BJ (cell line): ENCODE results near the gene PIK3CD. TPM values are rescaled to one million over a fixed set of nuclear protein-coding genes. Genes with fewer than 3 reads are reported as not detected.

ENCODE experiments used
- CTCF ChIA-PET: fragments of 350-600 bp; formaldehyde crosslinking; extraction: SDS; loops from one replicate; lab custom pipeline; 2021; ENCODE audit warnings: antibody characterized with exemption, inconsistent platforms; lab: Yijun Ruan, JAX
- POLR2A ChIA-PET: fragments of 300-600 bp; sonication (Branson Sonifier 250); formaldehyde crosslinking; extraction: SDS; loops from one replicate; lab custom pipeline; 2021; ENCODE audit warnings: antibody characterized with exemption; lab: Charles Lee
- DNase-seq: peaks from one replicate; pipeline ENCODE4 v3.0.0-alpha.2; 2011; ENCODE audit warnings: low read depth
- H3K27me3 ChIP-seq: 2 replicates; pipeline ENCODE4 v1.6.0; 2011; ENCODE audit warnings: low read length; ENCODE audit not compliant: control insufficient read depth, insufficient read depth
- H3K36me3 ChIP-seq: 2 replicates; pipeline ENCODE4 v1.5.1; 2011; ENCODE audit warnings: low read length; ENCODE audit not compliant: control insufficient read depth, insufficient read depth
- H3K4me3 ChIP-seq: 2 replicates; pipeline ENCODE4 v1.5.1; 2011; ENCODE audit warnings: low read depth, mild to moderate bottlenecking, control low read depth, low read length
- polyA plus RNA-seq: library from polyadenylated mRNA; depleted of rRNA; stranded (reverse); fragments of >200 nt; gene quantifications from 2 replicates; pipeline ENCODE4 v1.2.3, GENCODE V29; 2011
- TF ChIP-seq, protein P1 (sequence below): IDR thresholded peaks from 2 replicates; pipeline ENCODE4 v1.5.1; 2011; ENCODE audit warnings: low read depth, mild to moderate bottlenecking, control low read depth, inconsistent platforms, low read length, moderate library complexity; ENCODE audit not compliant: insufficient read depth

Gene PIK3CD
- polyA plus RNA-seq, 1 experiment = 9.2 TPM

GRCh38 chr1:9732123-9732971 lies 80.8 kb downstream of the PIK3CD start:
- TF ChIP-seq, protein P1, sequence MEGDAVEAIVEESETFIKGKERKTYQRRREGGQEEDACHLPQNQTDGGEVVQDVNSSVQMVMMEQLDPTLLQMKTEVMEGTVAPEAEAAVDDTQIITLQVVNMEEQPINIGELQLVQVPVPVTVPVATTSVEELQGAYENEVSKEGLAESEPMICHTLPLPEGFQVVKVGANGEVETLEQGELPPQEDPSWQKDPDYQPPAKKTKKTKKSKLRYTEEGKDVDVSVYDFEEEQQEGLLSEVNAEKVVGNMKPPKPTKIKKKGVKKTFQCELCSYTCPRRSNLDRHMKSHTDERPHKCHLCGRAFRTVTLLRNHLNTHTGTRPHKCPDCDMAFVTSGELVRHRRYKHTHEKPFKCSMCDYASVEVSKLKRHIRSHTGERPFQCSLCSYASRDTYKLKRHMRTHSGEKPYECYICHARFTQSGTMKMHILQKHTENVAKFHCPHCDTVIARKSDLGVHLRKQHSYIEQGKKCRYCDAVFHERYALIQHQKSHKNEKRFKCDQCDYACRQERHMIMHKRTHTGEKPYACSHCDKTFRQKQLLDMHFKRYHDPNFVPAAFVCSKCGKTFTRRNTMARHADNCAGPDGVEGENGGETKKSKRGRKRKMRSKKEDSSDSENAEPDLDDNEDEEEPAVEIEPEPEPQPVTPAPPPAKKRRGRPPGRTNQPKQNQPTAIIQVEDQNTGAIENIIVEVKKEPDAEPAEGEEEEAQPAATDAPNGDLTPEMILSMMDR = no peak
- no peak overlapping the region for H3K4me3 ChIP-seq
- POLR2A ChIA-PET = no interaction called here
- no peaks in the 10 kb centered on the region for H3K27me3 ChIP-seq
- no peak for DNase-seq
- H3K36me3 ChIP-seq = peaks cover 48% of the 10 kb centered on the region
- CTCF ChIA-PET = interaction anchor here (0.6 to 1.9 kb wide), 3 partner anchors 44 to 136 kb away, joined by 3 to 7 read pairs (median 6); no protein-coding TSS in a partner anchor

- TF ChIP-seq, protein P1 = no peak
- H3K4me3 ChIP-seq = no peak overlapping the region
- ChIA-PET CTCF (interaction anchor here (0.6 to 1.9 kb wide), 4 partner anchors 10 to 135 kb away, joined by 3 to 7 read pairs (median 4); no protein-coding TSS in a partner anchor), POLR2A (no interaction called here)
- no peaks in the 10 kb centered on the region for H3K27me3 ChIP-seq
- H3K36me3 ChIP-seq = peaks cover 48% of the 10 kb centered on the region
- no peak for DNase-seq
Observed at GRCh38 chr1:9733160-9733789, 81.7 kb downstream of the PIK3CD start.

DNA sequence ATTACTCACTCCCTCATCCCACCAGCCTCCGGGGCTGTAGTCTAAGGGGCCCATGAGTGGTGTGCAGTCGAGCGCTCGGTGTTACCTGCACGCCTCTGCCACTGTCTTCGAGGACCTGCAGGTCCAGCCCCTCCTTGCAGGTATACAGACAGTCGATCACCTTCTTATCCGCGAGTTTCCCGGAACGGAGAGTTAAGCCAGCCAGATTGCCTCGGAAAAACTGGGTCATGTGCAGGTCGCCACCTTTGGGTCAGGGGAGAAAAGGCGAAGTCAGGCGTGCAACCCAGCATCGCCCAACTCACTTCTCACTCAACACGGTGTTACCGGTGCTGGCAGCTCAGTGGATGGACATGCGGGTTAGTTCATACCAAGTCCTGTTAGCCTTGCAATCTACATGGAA lies 84.3 kb downstream of the PIK3CD start:
- ChIA-PET CTCF (interaction anchor here (1.8 kb wide), 1 partner anchor 11 kb away, joined by 5 read pairs; no protein-coding TSS in a partner anchor), POLR2A (no interaction called here)
- TF ChIP-seq, protein P1 = no peak
- H3K36me3 ChIP-seq = peaks cover 41% of the 10 kb centered on the region
- no peak overlapping the region for H3K4me3 ChIP-seq
- no peaks in the 10 kb centered on the region for H3K27me3 ChIP-seq
- DNase-seq = no peak

GRCh38 chr1:9736241-9736640 lies 84.7 kb downstream of the PIK3CD start:
- ChIA-PET POLR2A (no interaction called here), CTCF (no interaction called here)
- Histone ChIP-seq H3K27me3 (no peaks in the 10 kb centered on the region), H3K4me3 (no peak overlapping the region), H3K36me3 (peaks cover 41% of the 10 kb centered on the region)
- TF ChIP-seq, protein P1 = no peak
- no peak for DNase-seq

DNA sequence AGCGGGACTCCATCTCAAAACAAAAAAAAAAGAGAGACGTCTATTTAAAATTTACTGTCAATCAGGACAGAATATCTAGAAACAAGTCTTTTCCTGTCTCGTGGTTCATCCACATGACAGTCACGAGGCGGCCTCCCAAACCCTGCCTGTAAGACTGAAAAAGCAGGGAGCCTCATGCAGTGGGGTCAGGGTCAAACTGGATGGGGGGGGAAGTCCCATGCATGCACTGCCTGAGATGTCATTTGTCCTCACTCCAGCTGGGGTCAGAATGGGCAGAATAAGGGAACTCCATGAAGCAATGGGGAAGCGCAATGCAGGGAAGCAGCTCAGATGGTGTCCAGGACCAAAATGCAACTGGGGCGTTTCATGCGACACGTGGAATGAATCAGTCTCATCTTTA lies 85.5 kb downstream of the PIK3CD start:
- H3K36me3 ChIP-seq = peaks cover 37% of the 10 kb centered on the region
- POLR2A ChIA-PET = no interaction called here
- TF ChIP-seq, protein P1 = no peak

More for the DNA sequence above, 85.5 kb downstream of the PIK3CD start:
- DNase-seq = no peak
- Histone ChIP-seq H3K4me3 (no peak overlapping the region), H3K27me3 (no peaks in the 10 kb centered on the region)
- CTCF ChIA-PET = interaction anchor here (1.1 kb wide), 1 partner anchor 12 kb away, joined by 6 read pairs; no protein-coding TSS in a partner anchor
